Endothelial cell of umbilical vein (primary cell): Measurements from ENCODE around the gene GALNT14. TPM values are rescaled to one million over a fixed set of nuclear protein-coding genes. Genes with fewer than 3 reads are reported as not detected.

Source experiments
- BruUV-seq: library from RNA; stranded (reverse); fragments of 400-500 nt; replicated peaks from 2 replicates; lab custom pipeline; 2021; lab: Mats Ljungman, UMichigan
- CTCF ChIA-PET: fragments of 300-600, 350-600 bp; sonication (Branson Sonifier 250); formaldehyde crosslinking; loops from one replicate; lab custom pipeline; 2021; ENCODE audit warnings: antibody characterized with exemption, inconsistent platforms; lab: Charles Lee
- POLR2A ChIA-PET: fragments of 300-600, 350-600 bp; sonication (Branson Sonifier 250); formaldehyde crosslinking; loops from one replicate; lab custom pipeline; 2021; ENCODE audit warnings: antibody characterized with exemption, inconsistent platforms; lab: Charles Lee
- DNase-seq: peaks from one replicate; pipeline ENCODE4 v3.0.0-alpha.2; 2011; ENCODE audit warnings: low read depth, low spot score
- FAIRE-seq: peaks from 2 replicates; lab custom pipeline; 2011; peaks lifted over from hg19 to GRCh38; lab: Jason Lieb, UNC
- H2AFZ ChIP-seq: 2 replicates; pipeline ENCODE4 v1.6.0; 2012; ENCODE audit warnings: low read depth, low read length, control low read depth, inconsistent platforms
- H3K27ac ChIP-seq: 2 replicates; pipeline ENCODE4 v1.5.1; 2011; ENCODE audit warnings: low read depth, mild to moderate bottlenecking, control low read depth, low read length, moderate library complexity; ENCODE audit not compliant: insufficient read depth
- H3K27me3 ChIP-seq, 2 experiments: 2 replicates each; pipeline versions ENCODE4 v1.6.0 to v1.6.1; 2011; ENCODE audit warnings: low read length in 2 of 2, mixed read lengths in 1 of 2; ENCODE audit not compliant: control insufficient read depth in 2 of 2, insufficient read depth in 2 of 2
- H3K36me3 ChIP-seq, 2 experiments: 2 replicates in 1 of 2; 3 replicates in 1 of 2; pipeline ENCODE4 v1.5.1; 2011; ENCODE audit warnings: low read length in 2 of 2, mild to moderate bottlenecking in 1 of 2, moderate library complexity in 1 of 2; ENCODE audit not compliant: control insufficient read depth in 2 of 2, insufficient read depth in 2 of 2; ENCODE audit errors: extremely low read depth in 1 of 2
- H3K4me1 ChIP-seq: 3 replicates; pipeline ENCODE4 v1.5.1; 2011; ENCODE audit warnings: mild to moderate bottlenecking, low read length; ENCODE audit not compliant: control insufficient read depth, insufficient read depth; ENCODE audit errors: extremely low read depth
- H3K4me2 ChIP-seq: 2 replicates; pipeline ENCODE4 v1.6.1; 2011; ENCODE audit warnings: low read length, control low read depth, mixed read lengths; ENCODE audit not compliant: insufficient read depth
- H3K4me3 ChIP-seq, 3 experiments: fragments of 200-600 bp in 1 of 3; sonication (generic), shearing (Covaris generic) in 1 of 3; replicated peaks in 1 of 3; 2 replicates each; pipeline ENCODE4 v1.5.1; 2011 to 2016; ENCODE audit warnings: control low read depth in 3 of 3, low read length in 3 of 3, mild to moderate bottlenecking in 2 of 3, inconsistent platforms in 1 of 3, low read depth in 1 of 3, moderate library complexity in 1 of 3; ENCODE audit not compliant: insufficient read depth in 1 of 3
- H3K79me2 ChIP-seq: 2 replicates; pipeline ENCODE4 v1.6.0; 2012; ENCODE audit warnings: low read length, inconsistent platforms; ENCODE audit not compliant: control insufficient read depth, insufficient read depth
- H3K9ac ChIP-seq: replicated peaks from 2 replicates; pipeline ENCODE3; 2011; ENCODE audit warnings: low read length, control low read depth; ENCODE audit not compliant: insufficient read depth; ENCODE audit errors: extremely low read depth
- H3K9me1 ChIP-seq: replicated peaks from 3 replicates; pipeline ENCODE4 v1.6.0; 2011; ENCODE audit warnings: mild to moderate bottlenecking, low read length; ENCODE audit not compliant: control insufficient read depth, insufficient read depth; ENCODE audit errors: extremely low read depth
- H3K9me3 ChIP-seq: replicated peaks from 2 replicates; pipeline ENCODE4 v1.5.1; 2012; ENCODE audit warnings: low read length, inconsistent platforms; ENCODE audit not compliant: control insufficient read depth, insufficient read depth
- H4K20me1 ChIP-seq: replicated peaks from 2 replicates; pipeline ENCODE3; 2011; ENCODE audit warnings: mild to moderate bottlenecking, low read length; ENCODE audit not compliant: control insufficient read depth, insufficient read depth; ENCODE audit errors: extremely low read depth
- EZH2 ChIP-seq: IDR thresholded peaks from 2 replicates; pipeline ENCODE4 v1.6.1; 2012; ENCODE audit warnings: borderline replicate concordance, low read depth, mild to moderate bottlenecking, moderate library complexity, low read length, inconsistent platforms; ENCODE audit not compliant: severe bottlenecking
- FOS ChIP-seq: IDR thresholded peaks from 2 replicates; pipeline ENCODE4 v1.6.1; 2011; ENCODE audit warnings: mild to moderate bottlenecking, low read length, moderate library complexity, borderline replicate concordance; ENCODE audit not compliant: insufficient read depth
- GATA2 ChIP-seq: IDR thresholded peaks from 2 replicates; pipeline ENCODE4 v1.7.0; 2011; ENCODE audit warnings: low read depth, mild to moderate bottlenecking, moderate library complexity, mixed read lengths, low read length; ENCODE audit not compliant: insufficient read length, insufficient read depth
- JUN ChIP-seq: IDR thresholded peaks from 2 replicates; pipeline ENCODE4 v1.6.1; 2011; ENCODE audit warnings: borderline replicate concordance, low read depth; ENCODE audit not compliant: insufficient read length, insufficient read depth
- MYC ChIP-seq: IDR thresholded peaks from one replicate; pipeline ENCODE4 v1.6.1; 2011; ENCODE audit warnings: mild to moderate bottlenecking, low read depth, low read length
- POLR2A ChIP-seq: IDR thresholded peaks from 2 replicates; pipeline ENCODE4 v1.6.1; 2012; ENCODE audit warnings: low read depth, mild to moderate bottlenecking, control low read depth, low read length
- POLR2AphosphoS5 ChIP-seq: IDR thresholded peaks from 2 replicates; pipeline ENCODE4 v1.6.1; 2012; ENCODE audit warnings: low read depth, mild to moderate bottlenecking, control low read depth, low read length, moderate library complexity; ENCODE audit not compliant: insufficient read depth
- dilution Hi-C: fragments of 300-500 bp; cut with MboI; formaldehyde crosslinking; loops from one replicate; pipeline ENCODE4 v1.15.0; 2019; ENCODE audit warnings: low sequenced_read_pairs; ENCODE audit not compliant: extremely low pct_ligation_motif_present
- intact Hi-C: fragments of 100-400 bp; cut with micrococcal nuclease; formaldehyde crosslinking; loops from one replicate; pipeline ENCODE4 v1.10.0; 2022
- polyA plus RNA-seq, 4 experiments: library from polyadenylated mRNA; depleted of rRNA in 3 of 4; stranded (reverse) in 3 of 4; unstranded in 1 of 4; fragments of >200 nt; gene quantifications; 2 replicates each; pipeline versions ENCODE4 v1.2.1 to v1.2.3, GENCODE V29; 2011 to 2012; ENCODE audit warnings: missing spikeins in 1 of 4
- total RNA-seq: library from RNA; stranded (reverse); gene quantifications from 2 replicates; pipeline ENCODE4 v1.2.3, GENCODE V29; 2021
- TF ChIP-seq, protein P1 (sequence below), 2 donors: IDR thresholded peaks; 1 replicate in 1 of 2; 2 replicates in 1 of 2; pipeline ENCODE4 v1.5.1; 2011; ENCODE audit warnings: low read length in 2 of 2, mild to moderate bottlenecking in 2 of 2, moderate library complexity in 2 of 2, control low read depth in 1 of 2, inconsistent platforms in 1 of 2, low read depth in 1 of 2; ENCODE audit not compliant: insufficient read depth in 1 of 2; ENCODE audit errors: extremely low read depth in 1 of 2
- TF ChIP-seq, protein P2 (sequence below): IDR thresholded peaks from 2 replicates; pipeline ENCODE4 v1.6.1; 2011; ENCODE audit not compliant: insufficient read depth, insufficient read length

Gene GALNT14
- total and polyA plus RNA-seq, 2 donors (not counting 3 experiments of a cell fraction or from before 2014, with no cell fraction given) = 0.04 to 0.40 TPM

DNA sequence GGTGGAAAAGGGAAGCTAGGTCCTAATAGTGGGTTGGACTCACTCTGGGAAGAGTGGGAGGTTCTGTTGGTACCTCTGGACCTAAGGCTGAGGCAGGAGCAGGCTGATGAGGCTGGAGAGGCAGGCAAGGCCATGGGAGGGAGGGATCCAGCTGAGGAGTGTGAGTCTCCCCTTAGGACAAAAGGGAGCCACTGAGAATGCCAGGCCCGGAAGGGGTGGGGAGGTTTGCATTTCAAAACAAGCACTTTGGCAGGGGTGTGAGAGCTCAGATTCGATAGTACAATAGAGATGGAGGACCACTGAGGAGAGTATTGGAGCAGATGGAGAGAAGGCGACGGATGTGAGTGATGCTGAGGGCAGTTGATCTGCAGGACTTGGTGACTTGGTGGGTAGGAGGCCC lies 198.9 kb downstream of the GALNT14 start:
- TF ChIP-seq JUN (no peak), POLR2AphosphoS5 (no peak), FOS (no peak), EZH2 (no peak), GATA2 (no peak), MYC (no peak), POLR2A (no peak)
- TF ChIP-seq, protein P1, sequence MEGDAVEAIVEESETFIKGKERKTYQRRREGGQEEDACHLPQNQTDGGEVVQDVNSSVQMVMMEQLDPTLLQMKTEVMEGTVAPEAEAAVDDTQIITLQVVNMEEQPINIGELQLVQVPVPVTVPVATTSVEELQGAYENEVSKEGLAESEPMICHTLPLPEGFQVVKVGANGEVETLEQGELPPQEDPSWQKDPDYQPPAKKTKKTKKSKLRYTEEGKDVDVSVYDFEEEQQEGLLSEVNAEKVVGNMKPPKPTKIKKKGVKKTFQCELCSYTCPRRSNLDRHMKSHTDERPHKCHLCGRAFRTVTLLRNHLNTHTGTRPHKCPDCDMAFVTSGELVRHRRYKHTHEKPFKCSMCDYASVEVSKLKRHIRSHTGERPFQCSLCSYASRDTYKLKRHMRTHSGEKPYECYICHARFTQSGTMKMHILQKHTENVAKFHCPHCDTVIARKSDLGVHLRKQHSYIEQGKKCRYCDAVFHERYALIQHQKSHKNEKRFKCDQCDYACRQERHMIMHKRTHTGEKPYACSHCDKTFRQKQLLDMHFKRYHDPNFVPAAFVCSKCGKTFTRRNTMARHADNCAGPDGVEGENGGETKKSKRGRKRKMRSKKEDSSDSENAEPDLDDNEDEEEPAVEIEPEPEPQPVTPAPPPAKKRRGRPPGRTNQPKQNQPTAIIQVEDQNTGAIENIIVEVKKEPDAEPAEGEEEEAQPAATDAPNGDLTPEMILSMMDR (IDR thresholded peaks at IDR 0.05; ENCODE audit: extremely low read depth in 1 of 2, insufficient read depth in 1 of 2, low read depth in 1 of 2, low read length in 2 of 2) = no peak
- TF ChIP-seq, protein P2, sequence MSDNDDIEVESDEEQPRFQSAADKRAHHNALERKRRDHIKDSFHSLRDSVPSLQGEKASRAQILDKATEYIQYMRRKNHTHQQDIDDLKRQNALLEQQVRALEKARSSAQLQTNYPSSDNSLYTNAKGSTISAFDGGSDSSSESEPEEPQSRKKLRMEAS = no peak
- no peak overlapping the region for H3K4me2 ChIP-seq
- DNase-seq (no peak), FAIRE-seq (no peak)
- H3K4me3 ChIP-seq = no peak overlapping the region
- POLR2A ChIA-PET = no interaction called here
- H3K27ac ChIP-seq = no peak overlapping the region
- no peaks in the 10 kb centered on the region for H3K27me3 ChIP-seq
- H3K9me3 ChIP-seq = no peaks in the 10 kb centered on the region
- no peak overlapping the region for H3K9ac ChIP-seq
- CTCF ChIA-PET = no interaction called here
- no peaks in the 10 kb centered on the region for H3K4me1 ChIP-seq
- H3K9me1 ChIP-seq = no peaks in the 10 kb centered on the region
- intact Hi-C loops (no loop called here), dilution Hi-C loops (no loop called here)
- H2AFZ ChIP-seq = no peak overlapping the region
- no peaks in the 10 kb centered on the region for H4K20me1 ChIP-seq
- no peaks in the 10 kb centered on the region for H3K36me3 ChIP-seq
- H3K79me2 ChIP-seq = no peaks in the 10 kb centered on the region
- no TSS peak for BruUV-seq
